Mononuclear cell (primary cell): Measurements from ENCODE around the gene MTCL1. TPM values are rescaled to one million over a fixed set of nuclear protein-coding genes. Genes with fewer than 3 reads are reported as not detected.

Experiments used
- H3K27me3 ChIP-seq: 2 replicates; pipeline ENCODE4 v1.6.0; 2011; ENCODE audit warnings: low read length, control low read depth; ENCODE audit not compliant: insufficient read depth
- H3K4me1 ChIP-seq: 2 replicates; pipeline ENCODE4 v1.5.1; 2011; ENCODE audit warnings: mild to moderate bottlenecking, low read length, control low read depth; ENCODE audit not compliant: insufficient read depth
- H3K4me3 ChIP-seq: 2 replicates; pipeline ENCODE4 v1.5.1; 2011; ENCODE audit warnings: mild to moderate bottlenecking, low read length, moderate library complexity
- H3K9me3 ChIP-seq: 2 replicates; pipeline ENCODE4 v1.5.1; 2011; ENCODE audit warnings: low read depth, mild to moderate bottlenecking, control low read depth, low read length
- total RNA-seq: library from RNA; depleted of rRNA; stranded (reverse); fragments of >200 nt; gene quantifications from one replicate; pipeline ENCODE4 v1.2.3, GENCODE V29; 2012

MTCL1 gene
- total RNA-seq, 1 donor: 0.63 TPM

DNA sequence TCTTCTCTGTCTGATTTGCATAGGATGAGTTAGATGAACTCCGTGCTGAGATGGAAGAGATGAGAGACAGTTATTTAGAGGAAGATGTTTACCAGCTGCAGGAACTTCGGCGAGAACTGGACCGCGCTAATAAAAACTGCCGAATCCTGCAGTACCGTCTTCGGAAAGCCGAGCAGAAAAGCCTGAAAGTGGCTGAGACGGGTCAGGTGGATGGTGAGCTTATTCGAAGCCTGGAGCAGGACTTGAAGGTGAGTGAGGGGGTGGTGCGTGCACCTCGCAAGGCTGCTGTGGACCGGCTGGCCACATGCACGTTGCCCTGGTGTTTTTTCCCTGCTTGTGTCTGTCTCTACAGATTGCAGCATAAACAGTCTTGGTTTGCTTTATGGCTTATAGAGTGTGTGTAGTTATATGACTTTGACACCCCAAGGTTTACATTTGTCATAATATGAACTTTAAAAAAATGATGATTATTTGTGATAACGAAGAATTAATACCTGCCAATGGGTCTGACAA is 13.1 kb downstream of the MTCL1 start:
- H3K9me3 ChIP-seq: no peaks in the 10 kb centered on the region
- no peaks in the 10 kb centered on the region for H3K4me1 ChIP-seq
- peaks cover 3% of the 10 kb centered on the region for H3K27me3 ChIP-seq
- no peak overlapping the region for H3K4me3 ChIP-seq

DNA sequence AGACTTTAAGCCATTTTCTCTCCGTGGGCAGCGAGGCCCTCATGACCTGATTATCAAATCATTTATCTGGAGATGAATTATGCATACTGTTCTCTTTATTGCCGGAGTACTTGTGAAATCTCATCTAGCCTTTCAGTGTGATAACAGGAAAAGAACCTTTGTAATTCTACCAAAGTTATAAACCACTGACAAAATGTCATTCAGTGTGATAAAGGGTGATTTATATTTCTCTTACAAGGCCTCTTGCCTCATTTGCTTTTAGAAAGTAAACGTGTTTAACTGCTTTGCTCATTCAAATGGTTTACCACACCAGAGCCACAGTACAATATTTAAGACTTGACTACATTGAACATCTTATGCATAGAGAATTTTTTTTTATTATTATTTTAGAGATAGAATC is 13.8 kb downstream of the MTCL1 start:
- H3K4me1 ChIP-seq: no peaks in the 10 kb centered on the region
- H3K9me3 ChIP-seq: no peaks in the 10 kb centered on the region
- no peak overlapping the region for H3K4me3 ChIP-seq
- peaks cover 3% of the 10 kb centered on the region for H3K27me3 ChIP-seq

GRCh38 chr18:8720141-8720540 is 14.8 kb downstream of the MTCL1 start:
- Histone ChIP-seq H3K4me1 (no peaks in the 10 kb centered on the region), H3K9me3 (no peaks in the 10 kb centered on the region), H3K4me3 (no peak overlapping the region), H3K27me3 (peaks cover 3% of the 10 kb centered on the region)

- Histone ChIP-seq H3K4me3 (no peak overlapping the region), H3K4me1 (no peaks in the 10 kb centered on the region), H3K27me3 (no peaks in the 10 kb centered on the region), H3K9me3 (no peaks in the 10 kb centered on the region)
Measured at GRCh38 chr18:8721094-8721669, 15.8 kb downstream of the MTCL1 start.

- H3K9me3 ChIP-seq: no peaks in the 10 kb centered on the region
- no peaks in the 10 kb centered on the region for H3K4me1 ChIP-seq
- no peaks in the 10 kb centered on the region for H3K27me3 ChIP-seq
- no peak overlapping the region for H3K4me3 ChIP-seq
Measured at GRCh38 chr18:8721716-8722115, 16.4 kb downstream of the MTCL1 start.

GRCh38 chr18:8722946-8723820 is 17.8 kb downstream of the MTCL1 start:
- H3K4me3 ChIP-seq: no peak overlapping the region

DNA sequence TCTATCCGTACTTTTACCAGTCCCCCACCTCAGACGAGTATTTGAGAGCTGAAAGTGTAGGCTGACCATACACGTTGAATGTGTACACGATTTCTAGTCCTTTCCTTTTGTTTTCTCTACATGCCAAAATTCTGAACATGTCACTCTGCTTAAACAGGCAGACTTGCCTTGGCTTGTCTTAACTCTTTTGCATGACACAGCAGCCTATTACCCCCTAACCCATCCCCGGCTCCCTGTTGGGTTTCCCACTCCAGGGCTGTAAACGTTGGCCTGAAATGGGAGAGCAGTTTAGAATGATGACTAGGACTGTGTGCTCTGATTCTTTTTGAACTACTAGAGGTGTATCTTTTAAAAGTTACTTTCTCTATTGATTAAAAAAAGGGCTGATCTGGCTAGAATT is 19.1 kb downstream of the MTCL1 start:
- Histone ChIP-seq H3K9me3 (no peaks in the 10 kb centered on the region), H3K4me1 (no peaks in the 10 kb centered on the region), H3K4me3 (no peak overlapping the region), H3K27me3 (no peaks in the 10 kb centered on the region)

More at GRCh38 chr18:8722946-8723820, 17.8 kb downstream of the MTCL1 start:
- Histone ChIP-seq H3K27me3 (no peaks in the 10 kb centered on the region), H3K9me3 (no peaks in the 10 kb centered on the region), H3K4me1 (no peaks in the 10 kb centered on the region)

DNA sequence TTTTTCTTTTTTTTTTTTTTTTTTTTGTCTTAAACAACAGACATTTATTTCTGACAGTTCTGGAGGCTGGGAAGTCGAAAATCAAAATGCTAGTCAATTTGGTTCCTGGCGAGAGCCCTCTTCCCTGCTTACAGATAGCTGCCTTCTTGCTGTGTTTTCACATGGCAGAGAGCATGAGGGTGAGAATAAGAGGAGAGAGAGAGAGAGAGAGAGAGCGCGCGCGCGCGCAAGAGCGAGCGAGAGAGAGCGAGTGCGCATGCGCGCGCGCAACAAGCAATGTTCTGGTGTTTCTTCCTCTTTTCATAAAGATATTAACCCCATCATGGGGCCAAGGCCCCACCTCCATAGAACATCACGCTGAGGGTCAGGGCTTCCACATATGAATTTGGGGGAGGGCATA is 20.9 kb downstream of the MTCL1 start:
- Histone ChIP-seq H3K4me3 (no peak overlapping the region), H3K9me3 (no peaks in the 10 kb centered on the region), H3K27me3 (no peaks in the 10 kb centered on the region), H3K4me1 (no peaks in the 10 kb centered on the region)

- H3K9me3 ChIP-seq: no peaks in the 10 kb centered on the region
- no peaks in the 10 kb centered on the region for H3K27me3 ChIP-seq
- no peak overlapping the region for H3K4me3 ChIP-seq
- H3K4me1 ChIP-seq: no peaks in the 10 kb centered on the region
Measured at GRCh38 chr18:8726963-8727705, 21.8 kb downstream of the MTCL1 start.

DNA sequence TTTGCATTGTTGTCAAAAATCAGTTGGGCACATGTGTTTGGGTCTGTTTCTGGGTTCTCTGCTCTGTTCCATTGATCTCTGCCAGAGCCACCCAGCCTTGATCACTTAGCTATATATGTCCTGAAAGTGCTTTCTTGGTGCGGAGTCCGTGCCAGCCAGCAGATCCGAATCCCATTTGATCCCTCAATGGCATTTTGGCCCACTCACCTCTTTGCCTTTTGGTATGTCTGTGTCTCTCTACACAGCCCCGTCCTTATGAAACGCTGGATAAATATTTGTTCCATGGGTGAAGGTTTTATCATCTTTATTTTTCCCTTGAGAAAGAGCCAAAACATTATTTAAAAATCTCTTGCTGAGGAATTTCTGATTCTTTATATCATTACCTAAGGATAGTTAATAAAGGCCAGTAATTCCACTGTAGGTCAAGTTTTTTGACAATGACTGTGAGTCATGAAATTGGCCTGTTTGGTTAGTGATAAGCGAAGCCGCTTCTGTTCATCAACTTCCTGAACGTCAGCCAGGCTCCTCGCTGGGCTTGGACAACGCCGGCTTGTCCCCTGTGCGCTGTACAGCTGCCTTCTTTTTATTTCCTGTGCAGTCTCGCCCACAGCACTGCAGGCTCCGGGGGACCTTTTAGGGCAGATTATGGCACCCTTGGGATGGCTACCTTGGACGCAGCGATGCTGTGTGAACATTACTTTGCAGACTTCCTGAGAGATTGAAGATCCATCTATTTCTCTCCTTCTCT is 24.9 kb downstream of the MTCL1 start:
- Histone ChIP-seq H3K4me1 (no peaks in the 10 kb centered on the region), H3K27me3 (no peaks in the 10 kb centered on the region), H3K4me3 (no peak overlapping the region), H3K9me3 (no peaks in the 10 kb centered on the region)

GRCh38 chr18:8732442-8733360 is 27.3 kb downstream of the MTCL1 start:
- Histone ChIP-seq H3K4me3 (no peak overlapping the region), H3K27me3 (no peaks in the 10 kb centered on the region), H3K9me3 (no peaks in the 10 kb centered on the region), H3K4me1 (no peaks in the 10 kb centered on the region)

- Histone ChIP-seq H3K4me1 (no peaks in the 10 kb centered on the region), H3K4me3 (no peak overlapping the region), H3K9me3 (no peaks in the 10 kb centered on the region), H3K27me3 (no peaks in the 10 kb centered on the region)
Measured at GRCh38 chr18:8734496-8734895, 29.1 kb downstream of the MTCL1 start.

DNA sequence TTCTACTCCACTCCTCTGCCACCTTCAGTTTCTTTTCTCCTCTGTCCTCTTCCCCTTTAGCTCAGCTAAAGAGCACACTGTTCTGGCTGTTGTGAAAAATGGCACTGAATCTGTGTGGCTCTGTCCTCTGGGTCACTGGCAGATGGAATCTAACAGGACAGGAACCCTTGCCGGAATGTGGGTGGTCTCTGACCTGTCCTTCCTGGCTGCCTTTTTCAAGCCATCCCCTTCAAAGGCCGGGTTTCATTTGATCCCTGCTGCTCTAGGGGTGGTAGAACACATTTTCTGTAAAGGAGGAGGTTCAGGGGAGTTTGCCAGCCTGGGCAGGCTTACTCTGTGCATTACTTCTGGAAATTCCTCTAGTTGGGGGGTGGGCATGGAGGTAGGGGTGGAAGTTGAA is 29.9 kb downstream of the MTCL1 start:
- no peaks in the 10 kb centered on the region for H3K4me1 ChIP-seq
- no peaks in the 10 kb centered on the region for H3K27me3 ChIP-seq
- no peak overlapping the region for H3K4me3 ChIP-seq
- H3K9me3 ChIP-seq: no peaks in the 10 kb centered on the region

GRCh38 chr18:8741117-8741516 is 35.8 kb downstream of the MTCL1 start:
- H3K9me3 ChIP-seq: no peaks in the 10 kb centered on the region

More at GRCh38 chr18:8741117-8741516, 35.8 kb downstream of the MTCL1 start:
- no peak overlapping the region for H3K4me3 ChIP-seq
- H3K4me1 ChIP-seq: peaks cover 9% of the 10 kb centered on the region
- H3K27me3 ChIP-seq: no peaks in the 10 kb centered on the region
